Fibroblast of lung (primary cell): Measurements from ENCODE around the gene PDCD2L. TPM values are rescaled to one million over a fixed set of nuclear protein-coding genes. Genes with fewer than 3 reads are reported as not detected.

Experiments
- DNase-seq, 2 donors: peaks; one replicate each; pipeline versions ENCODE4 v3.0.0 to v3.0.0-alpha.2; 2010; ENCODE audit warnings: low read depth in 2 of 2
- H2AFZ ChIP-seq: 2 replicates; pipeline ENCODE4 v1.5.1; 2012; ENCODE audit warnings: low read length, control low read depth, inconsistent platforms
- H3K27ac ChIP-seq: 2 replicates; pipeline ENCODE4 v1.5.1; 2011; ENCODE audit warnings: low read length, control low read depth; ENCODE audit not compliant: insufficient read depth
- H3K27me3 ChIP-seq: 2 replicates; pipeline ENCODE4 v1.5.1; 2011; ENCODE audit warnings: mild to moderate bottlenecking, low read length; ENCODE audit not compliant: control insufficient read depth, insufficient read depth
- H3K36me3 ChIP-seq: 2 replicates; pipeline ENCODE4 v1.5.1; 2011; ENCODE audit warnings: low read length; ENCODE audit not compliant: control insufficient read depth, insufficient read depth
- H3K4me1 ChIP-seq: 2 replicates; pipeline ENCODE4 v1.5.1; 2011; ENCODE audit warnings: low read length; ENCODE audit not compliant: control insufficient read depth, insufficient read depth; ENCODE audit errors: extremely low read depth
- H3K4me2 ChIP-seq: 2 replicates; pipeline ENCODE4 v1.5.1; 2011; ENCODE audit warnings: low read length, control low read depth; ENCODE audit not compliant: insufficient read depth; ENCODE audit errors: extremely low read depth
- H3K4me3 ChIP-seq, 4 experiments: fragments of 200-600 bp in 1 of 4; sonication (generic) in 1 of 4; replicated peaks in 1 of 4; 2 replicates each; pipeline ENCODE4 v1.5.1; 2011 to 2016; ENCODE audit warnings: low read length in 4 of 4, low read depth in 3 of 4, mild to moderate bottlenecking in 3 of 4, control low read depth in 2 of 4, inconsistent platforms in 1 of 4, mixed read lengths in 1 of 4; ENCODE audit not compliant: insufficient read depth in 1 of 4; ENCODE audit errors: control extremely low read depth in 1 of 4
- H3K79me2 ChIP-seq: 2 replicates; pipeline ENCODE4 v1.5.1; 2012; ENCODE audit warnings: mild to moderate bottlenecking, low read length, inconsistent platforms; ENCODE audit not compliant: control insufficient read depth, insufficient read depth
- H3K9ac ChIP-seq: 2 replicates; pipeline ENCODE4 v1.5.1; 2011; ENCODE audit warnings: mild to moderate bottlenecking, low read length, control low read depth; ENCODE audit not compliant: insufficient read depth
- H3K9me3 ChIP-seq: 2 replicates; pipeline ENCODE4 v1.5.1; 2012; ENCODE audit warnings: low read depth, low read length; ENCODE audit not compliant: control insufficient read depth, insufficient read depth
- H4K20me1 ChIP-seq: 2 replicates; pipeline ENCODE4 v1.5.1; 2011; ENCODE audit warnings: low read length; ENCODE audit not compliant: control insufficient read depth, insufficient read depth; ENCODE audit errors: extremely low read depth
- CTCF ChIP-seq, 2 donors: IDR thresholded peaks in 1 of 2; conservative IDR thresholded peaks in 1 of 2; 1 replicate in 1 of 2; 2 replicates in 1 of 2; pipeline ENCODE4 v1.5.1; 2011 to 2012; ENCODE audit warnings: low read length in 2 of 2, control low read depth in 1 of 2, inconsistent platforms in 1 of 2, low read depth in 1 of 2, mild to moderate bottlenecking in 1 of 2
- EZH2 ChIP-seq: IDR thresholded peaks from 2 replicates; pipeline ENCODE4 v1.5.1; 2012; ENCODE audit warnings: low read length, control low read depth, mild to moderate bottlenecking; ENCODE audit errors: missing control alignments
- polyA plus RNA-seq, 2 donors: library from polyadenylated mRNA; depleted of rRNA in 1 of 2; stranded (reverse) in 1 of 2; unstranded in 1 of 2; fragments of >200 nt; gene quantifications; 2 replicates each; pipeline ENCODE4 v1.2.1, GENCODE V29; 2011 to 2012; ENCODE audit warnings: missing spikeins in 1 of 2
- total RNA-seq: library from RNA; depleted of rRNA; stranded (reverse); fragments of >200 nt; gene quantifications from 2 replicates; pipeline ENCODE4 v1.2.1, GENCODE V29; 2014

The PDCD2L gene
- total and polyA plus RNA-seq, 2 donors (not counting 1 experiment from before 2014, with no cell fraction given), result 8.9 to 12.2 TPM

DNA sequence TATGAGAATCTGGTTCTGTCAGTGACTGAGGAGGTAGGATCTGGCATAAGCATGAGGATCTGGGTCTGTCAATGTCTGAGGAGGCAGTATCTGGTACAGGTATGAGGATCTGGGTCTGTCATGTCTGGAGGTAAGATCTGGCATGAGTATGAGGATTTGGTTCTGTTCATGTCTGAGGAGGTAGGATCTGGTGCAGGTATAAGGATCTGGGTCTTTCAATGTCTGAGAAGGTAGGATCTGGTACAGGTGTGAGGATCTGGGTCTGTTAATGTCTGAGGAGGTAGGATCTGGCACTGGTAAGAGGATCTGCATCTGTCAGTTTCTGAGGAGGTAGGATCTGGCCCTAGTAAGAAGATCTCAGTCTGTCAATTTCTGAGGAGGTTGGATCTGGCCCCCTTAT, 12.4 kb upstream of the PDCD2L start:
- Histone ChIP-seq H3K9ac (no peak overlapping the region), H3K27ac (no peak overlapping the region), H3K4me2 (no peak overlapping the region), H3K79me2 (no peaks in the 10 kb centered on the region), H4K20me1 (no peaks in the 10 kb centered on the region), H3K4me1 (no peaks in the 10 kb centered on the region), H3K36me3 (peaks cover 36% of the 10 kb centered on the region), H3K9me3 (no peaks in the 10 kb centered on the region), H3K27me3 (no peaks in the 10 kb centered on the region), H2AFZ (no peak overlapping the region), H3K4me3 (no peak overlapping the region)
- no peak for DNase-seq
- TF ChIP-seq EZH2, result no peak
- TF ChIP-seq CTCF (conservative IDR thresholded peaks at IDR 0.05 in 1 of 2, IDR thresholded peaks at IDR 0.05 in 1 of 2; ENCODE audit: low read depth in 1 of 2, low read length in 2 of 2), result no peak

- H3K4me2 ChIP-seq, result no peak overlapping the region
- H2AFZ ChIP-seq, result no peak overlapping the region
- no peaks in the 10 kb centered on the region for H3K4me1 ChIP-seq
- H3K4me3 ChIP-seq, result no peak overlapping the region
- no peaks in the 10 kb centered on the region for H3K27me3 ChIP-seq
- no peak for DNase-seq
- TF ChIP-seq CTCF (conservative IDR thresholded peaks at IDR 0.05 in 1 of 2, IDR thresholded peaks at IDR 0.05 in 1 of 2; ENCODE audit: low read depth in 1 of 2, low read length in 2 of 2) (no peak), EZH2 (no peak)
- no peak overlapping the region for H3K27ac ChIP-seq
- H3K79me2 ChIP-seq, result no peaks in the 10 kb centered on the region
- H3K36me3 ChIP-seq, result peaks cover 32% of the 10 kb centered on the region
- H4K20me1 ChIP-seq, result no peaks in the 10 kb centered on the region
- H3K9me3 ChIP-seq, result no peaks in the 10 kb centered on the region
- no peak overlapping the region for H3K9ac ChIP-seq
Observed at GRCh38 chr19:34393031-34393430, 11.2 kb upstream of the PDCD2L start.

- Histone ChIP-seq H3K9ac (no peak overlapping the region), H3K4me1 (no peaks in the 10 kb centered on the region), H4K20me1 (no peaks in the 10 kb centered on the region), H3K4me3 (no peak overlapping the region), H3K4me2 (no peak overlapping the region), H3K36me3 (peaks cover 29% of the 10 kb centered on the region), H3K27ac (no peak overlapping the region), H2AFZ (no peak overlapping the region), H3K9me3 (no peaks in the 10 kb centered on the region), H3K27me3 (no peaks in the 10 kb centered on the region), H3K79me2 (no peaks in the 10 kb centered on the region)
- no peak for TF ChIP-seq EZH2
- no peak for TF ChIP-seq CTCF (conservative IDR thresholded peaks at IDR 0.05 in 1 of 2, IDR thresholded peaks at IDR 0.05 in 1 of 2; ENCODE audit: low read depth in 1 of 2, low read length in 2 of 2)
- DNase-seq, result no peak
Observed at GRCh38 chr19:34393629-34394028, 10.6 kb upstream of the PDCD2L start.
